Measurements from ENCODE around the gene RBM20. TPM values are rescaled to one million over a fixed set of nuclear protein-coding genes. Genes with fewer than 3 reads are reported as not detected.

RBM20 gene
- polyA plus RNA-seq, 1 donor = 5.3 TPM

DNA sequence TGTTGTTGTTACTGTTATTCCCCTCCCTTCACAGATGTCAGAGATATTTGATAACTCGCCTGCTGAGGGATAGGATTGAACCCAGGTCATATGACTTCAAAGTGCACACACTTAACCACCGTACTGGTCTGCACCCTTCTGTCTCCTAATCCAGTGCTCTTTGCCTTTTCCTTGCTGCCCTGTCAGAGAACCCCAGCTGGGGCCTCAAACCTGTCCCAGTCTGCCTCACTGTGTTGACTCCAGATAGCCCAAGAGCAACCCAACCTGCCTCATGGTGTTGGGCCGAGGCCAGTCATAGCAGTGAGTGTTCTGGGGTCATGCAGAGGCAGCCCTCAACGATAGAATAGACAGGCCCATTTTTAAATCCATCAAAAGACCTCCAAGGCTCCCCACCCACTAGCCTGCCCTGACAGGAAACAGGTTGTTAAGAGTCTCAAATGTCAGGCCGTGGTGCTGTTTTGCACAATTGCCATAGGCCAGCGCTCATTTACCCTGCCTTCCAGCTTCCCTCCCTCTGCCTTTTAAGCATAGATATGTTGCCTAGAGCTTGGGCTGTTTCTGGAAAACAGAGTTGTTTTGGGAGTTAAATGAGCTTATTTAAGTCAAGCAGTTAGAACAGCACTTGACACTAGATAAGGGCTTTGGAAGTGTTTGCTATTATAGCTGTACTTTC is 190.6 kb downstream of the RBM20 start:
- peak; percentile 90 for DNase-seq

DNA sequence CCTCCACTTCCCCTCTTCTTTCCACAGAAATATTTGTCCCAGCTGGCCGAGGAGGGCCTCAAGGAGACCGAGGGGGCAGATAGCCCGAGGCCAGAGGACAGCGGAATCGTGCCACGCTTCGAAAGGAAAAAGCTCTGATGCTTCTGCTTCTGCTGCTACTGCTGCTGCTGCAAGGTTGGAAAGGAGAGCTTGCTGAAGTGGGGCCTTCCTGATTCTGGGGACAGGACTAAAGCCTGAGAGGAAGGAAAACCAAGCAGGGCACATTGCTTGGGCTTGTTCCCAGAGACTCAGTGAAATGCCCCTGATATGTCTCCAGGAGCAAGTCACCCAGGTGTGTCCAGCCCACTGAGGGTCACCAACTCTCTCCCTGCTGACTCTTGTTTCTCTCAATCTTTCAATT is 191.7 kb downstream of the RBM20 start:
- DNase-seq = no peak

DNA sequence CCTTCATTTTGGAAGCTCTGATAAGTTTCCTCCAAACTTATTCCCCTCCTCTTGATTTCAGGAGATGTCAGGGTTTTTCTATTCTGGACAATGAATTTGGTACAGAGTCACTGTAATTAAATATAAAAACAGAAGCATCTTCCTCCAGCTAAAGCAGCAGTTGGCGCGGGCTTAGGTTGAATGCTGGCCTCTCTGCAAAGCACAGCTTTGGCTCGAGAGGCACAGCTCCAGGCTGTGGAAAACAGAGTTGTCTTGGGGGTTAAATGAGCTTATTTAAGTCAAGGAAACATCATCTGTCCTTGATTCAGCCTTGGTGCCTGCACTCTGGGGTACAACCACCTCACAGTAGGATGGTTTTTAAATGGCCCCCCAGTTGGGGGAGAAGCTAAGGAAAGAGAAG is 192.6 kb downstream of the RBM20 start:
- no peak for DNase-seq

DNA sequence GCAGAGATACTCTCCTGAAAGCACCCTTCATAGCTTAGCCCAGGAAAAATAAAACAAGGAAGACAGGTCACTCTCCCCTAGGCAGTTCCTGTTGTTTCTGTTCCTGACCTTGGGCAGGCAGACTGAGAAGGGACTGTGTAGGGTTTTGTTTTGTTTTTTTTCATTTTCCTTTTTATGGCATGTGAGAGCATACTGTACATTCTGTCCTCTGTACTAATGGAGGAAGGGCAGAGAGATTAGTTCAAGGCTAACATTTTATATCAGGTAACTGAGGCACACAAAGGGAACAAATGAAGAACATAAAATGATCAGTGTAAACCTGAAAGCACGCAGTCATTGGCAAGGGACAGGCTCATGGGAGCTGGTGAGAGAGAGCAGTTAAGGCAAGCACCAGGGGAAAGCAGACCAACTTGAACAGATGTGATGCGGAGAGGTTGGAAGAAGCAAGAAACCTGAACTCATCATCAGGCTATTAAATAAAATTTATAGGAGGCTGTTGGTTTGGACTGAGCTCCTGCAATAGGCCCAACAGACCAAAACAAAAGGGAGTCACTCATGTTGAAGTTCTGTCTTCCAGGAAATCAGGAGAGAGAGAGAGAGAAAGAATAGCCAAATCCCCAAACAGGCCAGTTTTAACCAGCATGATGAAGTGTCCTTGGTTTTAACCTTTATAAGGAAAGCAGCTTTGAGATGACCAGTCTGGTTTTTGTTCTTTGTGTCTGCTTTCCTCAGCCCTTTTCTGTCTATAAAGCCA is 193.5 kb downstream of the RBM20 start:
- DNase-seq = no peak

DNA sequence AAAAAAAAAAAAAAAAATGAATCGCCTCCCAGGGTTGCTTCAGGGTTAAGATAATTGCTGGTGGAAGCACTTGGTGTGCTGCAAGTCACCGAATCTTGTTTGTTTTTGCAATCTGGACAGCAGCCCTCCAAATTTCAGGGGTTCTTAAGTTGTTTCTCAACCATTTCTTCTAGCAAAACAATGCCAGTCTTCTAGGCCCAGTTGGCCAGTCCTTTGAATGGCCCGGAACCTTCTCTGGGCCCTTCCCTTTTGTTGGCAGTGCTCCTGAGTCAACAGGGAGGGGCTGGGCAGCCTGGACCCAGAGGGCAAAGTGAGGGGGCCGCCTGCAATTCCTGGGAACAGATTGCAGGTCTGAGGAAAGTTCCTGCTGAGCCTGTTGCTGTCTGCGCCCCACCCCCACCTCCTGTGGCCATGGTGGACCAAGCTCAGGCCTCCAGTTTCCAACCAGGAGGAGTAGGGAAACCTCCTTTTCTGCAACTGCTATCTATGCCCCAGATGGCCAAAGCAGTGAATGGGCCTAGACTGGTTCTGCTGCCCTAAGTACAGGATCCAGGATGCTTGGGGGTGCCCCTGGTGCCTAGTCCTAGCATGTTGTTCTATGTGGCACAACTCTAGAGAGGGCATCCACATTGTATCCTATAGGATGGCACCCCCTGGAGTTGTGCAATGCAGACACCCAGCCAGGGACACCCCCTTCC is 196.2 kb downstream of the RBM20 start:
- DNase-seq = no peak

DNA sequence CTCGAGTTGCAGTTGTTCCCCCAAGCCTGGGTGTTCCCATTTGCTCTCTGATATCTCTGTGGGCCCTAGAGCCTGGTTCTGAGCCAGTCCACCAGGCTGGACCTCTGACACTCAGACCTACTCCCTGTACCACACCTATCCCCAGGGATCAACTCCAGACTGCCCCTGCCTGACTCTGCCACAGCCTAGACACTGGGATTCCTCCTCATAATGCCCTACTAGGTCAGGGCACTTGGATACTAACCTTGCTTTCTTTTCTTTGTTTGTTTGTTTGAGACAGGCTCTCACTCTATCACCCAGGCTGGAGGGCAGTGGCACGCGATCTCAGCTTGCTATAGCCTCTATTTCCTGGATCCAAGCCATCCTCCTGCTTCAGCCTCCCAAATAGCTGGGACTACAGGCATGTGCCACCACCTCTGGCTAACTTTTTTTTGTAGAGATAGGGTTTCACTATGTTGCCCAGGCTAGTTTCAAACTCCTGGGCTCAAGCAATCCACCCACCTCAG is 196.8 kb downstream of the RBM20 start:
- DNase-seq = no peak

DNA sequence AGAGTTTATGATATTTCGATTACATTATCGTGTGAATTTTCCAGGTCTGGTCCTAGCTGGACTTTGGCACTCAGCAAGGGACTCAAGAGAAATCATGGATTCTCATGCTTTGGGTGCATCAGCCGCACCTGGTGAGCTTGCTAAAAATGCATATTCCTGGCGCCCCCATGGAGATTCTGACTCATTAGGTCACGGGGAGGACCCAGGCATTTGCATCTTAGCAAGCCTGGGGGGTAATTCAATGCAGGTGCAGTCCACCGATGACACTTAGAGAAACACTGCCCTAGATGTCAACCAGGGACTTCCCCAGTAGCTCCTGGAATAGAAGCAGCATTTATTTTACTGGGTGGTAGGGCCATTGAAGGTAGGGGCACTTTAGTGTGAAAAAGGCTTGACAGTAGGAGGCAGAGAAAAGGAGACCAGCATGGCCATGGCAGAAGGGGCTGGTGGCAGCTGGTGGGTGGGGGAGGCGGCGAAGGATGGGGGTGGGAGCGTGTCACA is 197.7 kb downstream of the RBM20 start:
- DNase-seq = no peak

DNA sequence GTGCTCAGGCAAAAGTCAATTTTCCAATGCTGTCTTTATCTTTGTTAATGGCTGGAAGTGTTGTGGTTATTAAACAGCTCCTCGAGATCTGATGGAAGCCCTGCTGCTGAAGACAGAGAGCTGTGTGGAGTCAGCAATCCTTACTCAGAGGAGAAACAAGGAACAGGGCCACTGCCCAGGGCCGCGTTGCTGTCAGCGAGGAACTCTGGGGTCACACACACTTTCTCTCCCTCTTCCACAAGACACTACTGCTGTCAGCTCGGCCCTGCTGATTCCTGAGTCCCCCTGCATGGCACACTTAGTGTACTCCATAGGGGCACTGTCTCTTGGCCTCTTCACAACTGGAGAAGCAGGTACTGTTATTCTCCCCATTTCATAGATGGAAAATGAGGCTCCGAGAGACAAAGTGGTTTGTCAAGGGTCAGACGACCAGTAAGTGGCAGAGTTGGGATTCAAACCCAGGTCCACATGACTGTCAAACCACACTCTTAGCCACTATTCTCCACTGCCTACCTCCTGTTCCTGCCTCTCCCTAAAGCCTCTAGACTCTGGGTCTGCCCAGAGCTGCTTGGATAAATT is 198.3 kb downstream of the RBM20 start:
- no peak for DNase-seq

DNA sequence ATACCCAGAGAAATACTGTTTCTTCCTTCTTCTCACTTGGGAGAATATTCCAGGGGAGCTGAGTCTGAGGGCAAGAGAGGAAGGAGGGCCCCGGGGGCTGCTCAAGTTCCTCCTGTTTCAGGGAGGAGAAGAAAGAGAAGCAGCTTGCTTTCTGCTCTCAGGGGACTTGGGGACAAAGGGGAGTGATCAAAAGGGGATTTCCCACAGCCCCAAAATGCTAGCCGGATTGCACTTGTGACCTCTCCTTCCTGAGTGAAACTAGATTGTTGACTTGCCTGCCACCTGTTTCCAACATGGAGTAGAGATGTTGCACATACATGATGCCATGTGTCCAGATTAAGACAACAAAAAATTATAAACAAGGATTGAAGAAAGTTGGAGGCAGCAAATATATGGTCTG is 198.9 kb downstream of the RBM20 start:
- DNase-seq = no peak

DNA sequence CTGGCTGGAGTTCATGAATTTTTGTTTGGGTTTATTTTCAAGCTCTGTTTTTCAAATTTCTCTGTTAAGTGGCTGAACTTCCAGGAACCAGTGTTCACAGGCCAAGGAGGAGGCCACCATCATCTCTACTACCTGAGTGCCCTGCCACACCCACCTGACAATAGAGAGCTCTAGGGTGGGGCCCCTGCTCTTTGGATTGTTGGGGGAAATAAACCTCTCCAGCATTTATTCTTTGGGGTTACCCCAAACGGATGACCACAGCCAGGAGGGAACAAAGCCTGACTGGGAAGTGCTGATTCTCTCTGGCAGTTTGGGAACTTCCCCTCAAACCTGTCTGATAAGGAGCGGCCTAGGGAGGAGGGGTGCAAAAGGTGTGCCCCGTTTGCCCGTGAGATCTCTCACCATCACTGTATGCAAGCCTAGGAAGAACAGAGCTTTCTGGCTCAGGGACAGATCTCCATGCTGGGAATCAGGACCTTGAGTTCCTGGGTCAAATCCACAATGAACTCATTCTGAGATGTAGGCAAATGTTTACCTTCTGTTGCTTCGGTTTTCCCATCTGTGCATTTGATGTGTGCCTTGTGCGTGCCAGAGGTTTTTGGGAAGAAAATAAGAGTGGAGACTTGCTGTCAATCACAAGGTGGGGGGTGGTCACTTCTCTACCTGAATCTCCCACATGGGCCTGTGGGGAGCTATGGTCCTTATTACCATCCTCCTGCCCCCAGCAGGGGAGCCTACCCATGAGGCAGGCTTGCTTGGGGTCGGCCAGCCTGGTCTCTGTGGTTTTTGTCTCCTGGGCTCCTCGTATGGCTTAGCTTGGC is 199.9 kb downstream of the RBM20 start:
- DNase-seq = no peak

DNA sequence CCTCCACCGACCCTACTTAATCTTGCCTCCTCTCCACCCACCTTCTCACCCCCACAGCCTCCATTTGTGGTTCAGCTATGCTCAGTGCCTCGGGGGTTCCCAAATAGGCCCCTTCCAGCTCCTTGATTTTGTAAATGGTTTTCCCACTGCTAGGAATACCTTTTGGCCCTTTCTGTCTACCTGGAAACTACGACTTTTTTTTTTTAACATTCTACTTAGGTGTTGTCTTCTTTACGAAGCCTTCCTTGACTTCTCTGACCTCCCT is 200.4 kb downstream of the RBM20 start:
- no peak for DNase-seq

DNA sequence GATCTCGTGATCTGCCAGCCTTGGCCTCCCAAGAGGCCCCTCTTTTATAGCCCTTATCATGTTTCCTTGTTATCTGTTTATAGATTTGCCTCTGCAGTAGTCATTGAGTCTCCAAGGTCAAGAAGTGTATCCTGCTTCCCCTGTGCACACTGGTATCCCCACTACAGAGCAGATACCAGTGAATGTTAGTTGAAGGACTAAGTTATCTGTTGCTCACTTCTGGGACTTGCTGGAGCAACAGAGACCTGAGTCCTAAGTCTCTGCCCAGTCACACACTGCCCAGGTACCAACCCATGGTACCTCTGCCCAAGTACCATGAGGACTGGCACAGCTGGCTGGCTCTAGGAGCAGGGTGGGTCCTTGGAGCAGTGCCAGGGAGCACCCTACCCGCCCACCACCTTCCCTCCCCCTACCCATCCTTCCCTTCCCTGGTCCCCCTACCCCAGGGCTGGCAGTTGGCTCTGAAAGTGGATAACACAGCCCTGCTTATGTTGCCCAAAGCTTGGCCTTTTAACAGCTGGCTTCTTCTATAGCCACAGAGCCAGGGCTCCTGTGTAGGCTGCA is 201.1 kb downstream of the RBM20 start:
- no peak for DNase-seq

DNA sequence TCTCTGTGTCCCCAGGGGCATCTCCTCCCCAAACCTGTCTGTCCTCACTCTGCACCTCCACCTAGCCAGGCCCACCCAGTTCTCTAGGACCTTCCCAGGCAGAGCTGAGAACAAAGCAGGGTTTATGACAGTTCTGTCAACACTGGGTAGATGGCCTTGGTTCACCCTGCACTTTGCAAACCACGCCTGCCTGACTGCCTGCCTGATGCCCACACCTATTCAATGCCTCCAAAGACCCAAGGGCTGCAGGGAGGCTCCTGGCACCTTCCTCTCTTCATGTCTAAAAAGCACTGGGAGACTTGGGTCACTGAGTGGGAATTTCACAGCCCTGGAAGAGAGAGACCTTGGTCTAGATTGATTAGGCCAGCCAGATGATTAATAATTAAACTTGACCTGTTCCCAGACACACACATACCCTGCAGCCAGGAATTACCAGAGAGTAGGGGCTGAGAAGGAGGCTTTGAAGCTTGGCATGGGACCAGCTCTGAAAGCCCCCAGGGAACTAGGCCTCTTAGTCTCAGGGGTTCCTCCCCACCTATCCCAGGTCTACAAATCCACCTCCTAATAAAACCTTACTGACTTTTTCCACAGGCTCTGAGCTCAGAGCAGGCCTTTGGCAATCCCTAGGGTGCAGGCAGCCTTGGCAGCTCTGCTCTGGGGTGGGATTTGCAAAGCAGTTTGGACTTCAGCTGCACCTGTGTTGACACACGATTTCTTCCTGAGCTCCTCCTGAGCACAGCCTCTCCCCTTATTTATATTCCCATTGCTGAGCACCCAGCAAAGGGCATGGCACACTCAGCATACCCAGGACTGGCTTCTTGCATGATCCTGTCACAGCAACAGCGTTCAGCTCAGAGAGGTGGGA is 201.9 kb downstream of the RBM20 start:
- DNase-seq = no peak

DNA sequence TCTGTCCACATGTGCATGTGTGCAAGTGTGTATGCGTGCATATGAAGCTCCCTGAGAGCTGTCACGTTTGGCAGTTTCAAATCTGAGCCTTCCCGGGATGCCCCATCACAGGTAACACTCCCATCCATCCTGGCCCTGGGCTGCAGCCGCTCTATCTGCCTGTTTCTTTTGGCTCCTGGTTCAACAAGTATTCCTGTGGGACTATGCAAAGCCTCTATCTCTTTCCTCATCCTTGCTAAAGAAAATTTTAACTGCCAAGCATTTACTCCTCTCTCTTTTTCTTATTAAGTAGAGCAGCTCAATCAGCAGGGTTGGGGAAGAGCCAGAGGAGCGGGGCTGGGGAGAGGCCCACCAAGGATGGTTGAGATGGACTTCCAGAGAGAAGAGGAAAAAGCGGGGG is 203.2 kb downstream of the RBM20 start:
- DNase-seq = no peak

DNA sequence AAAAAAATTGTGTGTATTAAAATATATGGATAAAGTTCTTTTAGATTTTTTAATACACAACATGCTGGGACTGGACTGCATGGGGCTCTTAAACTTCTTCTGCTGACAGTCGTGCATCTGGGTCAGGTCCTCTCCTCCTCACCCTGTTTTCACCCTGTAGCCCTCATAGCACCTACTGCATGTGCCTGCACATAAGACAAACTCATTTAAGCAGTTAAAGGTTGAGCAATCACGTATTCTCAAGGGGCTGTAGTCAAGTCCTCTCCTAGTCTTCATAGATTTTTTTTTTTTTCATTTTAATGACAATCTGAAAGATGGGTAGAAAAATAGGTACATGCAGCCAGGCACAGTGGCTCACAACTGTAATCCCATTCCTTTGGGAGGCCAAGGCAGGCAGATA is 204.0 kb downstream of the RBM20 start:
- no peak for DNase-seq

DNA sequence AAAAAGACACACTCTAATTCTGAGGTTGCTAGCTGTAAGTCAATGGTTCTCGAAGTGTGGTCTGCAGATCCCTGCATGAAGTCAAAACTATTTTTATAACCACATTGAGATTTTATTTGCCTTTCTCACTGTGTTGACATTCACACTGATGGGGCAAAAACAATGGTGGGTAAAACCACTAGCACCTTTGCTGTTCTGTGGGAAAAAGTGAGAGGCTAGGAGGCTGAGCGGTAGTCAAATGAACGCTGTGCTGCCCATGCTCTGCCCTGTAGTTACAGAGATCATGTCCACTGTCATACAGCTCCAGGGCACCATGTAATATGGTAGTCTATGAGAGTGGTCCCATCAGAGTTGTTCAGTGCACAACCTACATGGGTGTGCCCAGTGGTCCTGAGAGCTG is 206.0 kb downstream of the RBM20 start:
- no peak for DNase-seq

DNA sequence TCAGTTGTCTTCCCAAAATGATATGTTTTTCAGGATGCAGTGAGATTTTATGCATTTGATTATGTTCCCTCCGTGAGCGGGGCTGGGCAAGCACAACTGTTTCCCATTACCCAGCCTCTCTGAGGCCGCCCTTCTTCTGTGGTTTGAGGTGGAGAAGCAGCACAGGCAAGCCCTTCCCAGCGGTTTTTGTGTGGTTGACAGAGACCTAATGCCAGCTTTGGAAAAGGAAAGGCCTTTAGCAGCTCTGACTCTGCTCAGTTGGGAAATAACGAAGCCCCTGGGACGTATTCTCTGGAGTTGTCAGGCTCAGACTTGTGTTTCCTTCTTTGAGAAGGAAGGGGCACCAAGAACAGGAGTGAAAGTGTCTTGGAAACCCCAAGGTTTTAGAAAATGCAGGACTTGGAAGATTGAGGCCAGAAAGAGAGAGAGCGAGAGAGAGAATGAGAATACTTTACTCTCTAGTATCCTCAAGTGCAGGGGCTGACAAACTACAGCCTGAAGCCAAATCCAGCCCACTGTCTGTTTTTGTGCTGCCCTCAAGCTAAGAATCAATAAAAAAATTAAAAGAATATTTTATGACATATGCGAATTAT is 207.0 kb downstream of the RBM20 start:
- no peak for DNase-seq

DNA sequence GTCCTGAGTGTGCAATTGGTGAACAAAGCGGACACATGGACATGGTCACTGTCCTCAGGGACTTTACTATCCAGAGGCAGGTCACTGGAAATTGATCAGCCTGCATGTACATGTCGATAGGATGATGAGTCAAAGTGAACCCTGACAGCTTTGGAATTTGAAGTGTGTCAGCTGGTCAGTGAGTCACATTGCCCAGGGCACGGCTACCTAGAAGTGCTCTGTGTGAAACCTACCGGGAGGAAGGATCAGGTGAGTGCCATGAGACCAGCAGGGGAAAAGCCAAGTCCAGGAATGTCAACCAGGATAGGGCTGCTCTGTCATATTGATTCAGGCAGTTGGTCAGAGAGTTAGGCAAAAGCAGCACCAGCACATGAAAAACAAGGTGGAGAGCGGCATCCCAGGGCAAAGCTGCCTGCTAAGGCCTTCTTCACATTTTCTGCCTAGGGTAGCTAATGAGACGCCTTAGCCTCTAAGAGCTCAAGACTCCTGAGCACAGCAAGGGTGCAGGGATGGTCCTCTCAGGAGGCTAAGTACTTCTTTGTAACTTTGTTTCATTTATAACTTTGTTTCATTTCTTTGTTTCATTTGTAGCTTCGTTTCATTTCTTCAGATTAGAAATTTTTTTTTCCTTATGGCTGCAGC is 208.2 kb downstream of the RBM20 start:
- no peak for DNase-seq

DNA sequence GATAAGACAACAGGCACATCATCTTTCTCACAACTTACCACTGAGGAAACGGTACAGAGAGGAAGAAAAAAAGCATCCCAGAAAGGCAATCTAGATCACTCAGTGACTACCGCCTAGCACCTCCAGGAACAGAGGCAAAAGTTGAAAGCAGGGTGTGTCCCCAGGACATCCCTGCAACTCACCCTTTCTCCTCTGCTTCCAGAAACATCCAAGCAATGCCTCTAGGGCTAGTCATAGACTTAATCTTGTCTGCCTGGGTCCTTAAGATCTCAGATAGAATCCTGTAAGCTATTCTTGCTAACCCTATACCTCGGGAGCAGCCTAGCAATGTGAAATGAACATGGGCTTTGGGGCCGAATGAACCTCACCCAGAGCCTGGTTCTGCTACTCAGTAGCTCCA is 208.8 kb downstream of the RBM20 start:
- DNase-seq = no peak

Measured in left kidney (tissue), 2 donors.